Ramos (cell line): ENCODE results near the gene ST3GAL4.

Source experiments
- in situ Hi-C: fragments of 300-500 bp; cut with MboI; formaldehyde crosslinking; loops from one replicate; pipeline ENCODE4 v1.14.3; 2022; ENCODE audit warnings: low sequenced_read_pairs; ENCODE audit not compliant: unreplicated experiment

Gene ST3GAL4

DNA sequence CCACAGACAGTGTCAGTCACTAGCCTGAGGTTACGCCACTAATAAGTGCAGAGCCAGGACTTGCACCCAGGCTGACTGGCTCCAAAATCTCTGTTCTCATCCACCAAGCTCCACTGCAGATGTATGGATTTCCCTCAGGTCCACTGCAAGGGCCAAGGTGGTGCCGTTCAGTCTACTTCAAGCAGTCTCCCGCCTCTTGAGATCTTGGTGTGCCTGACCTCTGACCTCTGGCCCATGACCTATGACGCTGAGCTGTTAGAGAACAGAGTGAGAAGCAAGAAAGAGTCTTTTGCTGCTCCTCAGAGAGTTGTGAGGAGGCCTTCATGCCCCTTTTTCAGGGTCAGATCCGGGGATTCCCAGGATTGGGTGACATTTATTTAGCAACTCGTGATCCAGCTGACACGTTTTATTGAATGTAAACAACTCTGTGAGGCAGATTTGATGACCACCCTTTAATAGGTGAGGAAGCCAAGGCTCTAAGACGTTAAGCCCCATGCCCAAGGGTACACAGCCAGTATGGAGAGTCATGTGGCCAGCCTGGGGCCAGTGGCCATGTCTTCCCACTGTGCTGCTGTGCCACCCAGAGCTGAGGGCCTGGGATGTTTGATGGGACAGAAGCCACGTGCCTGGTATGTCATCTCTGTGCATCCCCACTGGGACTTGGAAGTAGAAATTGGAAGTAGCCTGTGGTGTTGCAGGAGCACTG is 26.4 kb upstream of the ST3GAL4 start:
- in situ Hi-C loops = no loop called here

DNA sequence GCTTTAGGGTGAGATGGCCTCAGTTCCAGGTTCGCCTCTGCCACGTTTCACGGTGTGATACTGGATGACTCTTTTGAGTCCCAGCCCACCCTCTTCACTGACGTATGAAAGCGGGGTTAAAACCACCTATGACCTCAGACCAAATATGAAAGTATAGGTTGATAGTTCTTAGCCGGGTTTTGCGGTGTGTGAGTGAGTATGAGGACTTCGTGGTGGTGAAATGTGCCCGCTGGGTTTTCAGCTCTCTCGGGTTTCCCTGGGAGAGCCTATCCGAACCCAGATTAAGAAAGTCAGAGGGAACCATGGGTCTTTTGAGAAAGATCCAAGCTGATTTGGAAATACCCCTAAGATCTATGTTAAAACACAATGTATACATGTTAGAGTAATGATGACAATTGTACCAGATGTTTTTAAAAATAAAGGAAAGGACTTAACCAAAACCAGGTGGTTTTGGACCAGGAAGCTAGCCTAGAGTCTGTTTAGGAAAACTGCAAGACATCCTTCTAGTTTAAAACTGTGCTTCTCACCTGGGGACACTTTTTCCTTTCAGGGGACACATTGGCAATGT is 25.8 kb upstream of the ST3GAL4 start:
- in situ Hi-C loops = no loop called here

DNA sequence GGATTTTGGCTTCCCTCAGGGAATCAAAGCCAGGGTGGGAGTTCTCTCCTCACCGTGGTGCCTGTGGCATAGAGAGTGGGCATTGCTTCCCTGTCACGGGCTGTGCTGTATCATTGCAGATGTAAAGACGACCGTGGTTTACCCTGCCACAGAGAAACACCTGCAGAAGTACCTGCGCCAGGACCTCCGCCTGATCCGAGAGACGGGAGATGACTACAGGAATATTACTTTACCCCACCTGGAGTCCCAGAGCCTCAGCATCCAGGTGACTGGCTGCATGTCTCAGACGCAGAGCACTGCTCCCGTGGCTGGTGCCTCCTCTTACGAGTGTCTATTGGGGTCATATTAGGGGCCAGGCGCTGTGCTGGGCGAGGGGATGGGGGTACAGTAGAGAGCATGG is 24.2 kb upstream of the ST3GAL4 start:
- in situ Hi-C loops = no loop called here

DNA sequence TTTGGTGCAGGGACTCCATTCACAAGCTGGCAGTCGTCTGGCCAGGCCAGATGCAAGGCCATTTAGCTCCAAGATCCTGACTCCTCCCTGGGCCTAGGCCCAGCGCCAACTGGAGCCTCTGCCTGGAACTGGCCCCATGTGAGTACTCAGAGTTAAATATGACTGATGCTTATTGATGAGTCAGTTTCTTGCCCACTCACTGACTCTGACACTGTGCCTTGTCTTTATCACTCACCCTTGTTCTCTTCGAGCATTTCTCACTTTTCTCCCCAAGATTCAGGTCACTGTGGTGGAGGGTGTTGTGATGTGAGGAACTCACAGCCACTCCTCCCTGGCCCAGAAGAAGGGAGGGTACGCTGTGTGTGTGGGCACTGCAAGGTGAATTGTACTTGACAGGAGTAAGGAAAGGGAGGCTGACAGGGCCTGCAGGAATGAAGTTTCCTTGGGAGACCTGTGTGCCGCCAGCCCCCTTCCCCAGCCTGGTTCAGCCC is 23.2 kb upstream of the ST3GAL4 start:
- in situ Hi-C loops = no loop called here

DNA sequence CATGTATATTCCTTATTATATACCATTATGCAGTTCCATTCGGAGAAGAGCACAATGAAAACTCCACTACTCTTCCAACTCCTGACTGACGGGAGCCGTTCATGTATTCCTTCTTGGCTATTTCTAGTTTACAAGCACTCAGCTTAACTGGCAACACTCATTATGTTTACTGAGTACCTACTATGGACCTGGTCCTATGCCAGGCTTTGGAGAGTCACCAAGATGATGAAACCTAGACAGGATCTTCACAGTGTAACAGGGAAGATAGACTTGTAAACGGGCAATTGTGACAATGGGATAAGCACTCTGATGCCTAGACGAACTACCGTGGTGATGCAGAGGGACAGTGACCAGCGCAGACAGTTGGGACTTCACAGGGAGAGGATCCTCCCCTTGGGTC is 22.3 kb upstream of the ST3GAL4 start:
- in situ Hi-C loops = no loop called here

DNA sequence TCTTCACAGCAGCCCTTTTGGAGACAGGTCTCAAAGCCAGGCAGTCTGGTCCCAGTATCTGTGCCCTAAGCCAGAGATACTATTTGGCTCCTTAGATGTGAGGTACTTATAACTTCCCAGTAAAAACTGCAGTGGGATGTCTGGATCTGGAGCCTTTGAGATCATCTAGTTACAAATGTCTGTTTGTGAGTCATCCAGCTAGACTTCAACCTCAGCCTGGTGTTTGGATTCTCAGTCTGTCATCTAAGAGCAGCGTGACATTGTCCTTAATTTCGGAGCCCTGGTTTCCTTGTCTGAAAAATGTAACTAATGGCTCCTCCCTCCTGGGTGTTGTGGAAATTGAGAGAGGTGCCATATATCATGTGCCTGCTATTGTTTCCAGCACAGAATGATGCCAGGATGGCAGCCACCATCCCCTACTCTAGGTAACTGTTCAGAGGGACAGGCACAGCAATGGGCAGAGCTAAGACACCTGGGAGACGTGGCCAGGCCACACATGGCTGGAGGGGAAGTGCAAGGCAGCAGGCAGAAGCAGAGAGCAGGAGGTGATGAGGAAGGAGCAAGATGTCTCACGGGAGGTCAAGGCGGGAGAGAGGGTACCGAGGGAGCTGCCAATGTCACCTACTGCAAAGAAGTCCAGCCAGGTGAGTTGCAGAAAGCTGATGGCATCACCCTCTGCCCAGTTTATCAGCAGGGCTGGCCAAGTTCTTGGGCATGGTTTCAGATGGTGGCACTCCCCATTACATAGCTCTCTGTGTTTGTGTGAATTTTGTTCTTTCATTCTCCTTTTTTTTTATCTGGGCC is 20.6 kb upstream of the ST3GAL4 start:
- in situ Hi-C loops = no loop called here

DNA sequence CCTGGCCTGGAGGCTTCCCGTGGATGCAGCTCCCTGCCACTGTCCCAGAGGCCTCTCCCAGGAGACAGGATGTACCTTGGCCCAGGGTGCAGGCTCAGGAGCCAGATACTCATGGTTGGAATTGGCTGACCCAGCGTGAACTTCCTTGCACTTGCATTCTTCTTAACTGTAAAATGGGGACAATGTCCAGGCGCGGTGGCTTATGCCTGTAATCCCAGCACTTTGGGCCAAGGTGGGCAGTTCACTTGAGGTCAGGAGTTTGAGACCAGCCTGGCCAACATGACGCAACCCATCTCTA is 20.1 kb upstream of the ST3GAL4 start:
- in situ Hi-C loops = no loop called here

DNA sequence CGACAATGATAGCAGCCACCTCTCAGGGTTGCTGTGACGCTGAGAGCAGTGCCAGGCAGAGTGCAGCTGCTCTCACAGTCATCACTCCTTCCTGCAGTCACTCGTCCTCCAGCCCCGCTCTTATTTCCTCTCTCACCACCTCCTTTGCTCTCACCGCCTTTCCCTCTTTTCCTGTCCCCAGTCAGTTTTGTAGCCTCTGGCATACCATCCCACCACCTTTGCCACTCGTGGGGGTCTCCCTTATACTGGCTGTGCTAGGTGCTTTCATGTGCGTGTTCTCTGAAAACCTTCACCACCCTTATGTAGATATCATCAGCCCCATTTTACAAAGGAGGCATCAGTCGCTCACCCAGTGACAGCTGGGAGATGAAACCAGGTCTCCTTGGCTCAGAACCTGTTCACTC is 19.3 kb upstream of the ST3GAL4 start:
- in situ Hi-C loops = no loop called here

DNA sequence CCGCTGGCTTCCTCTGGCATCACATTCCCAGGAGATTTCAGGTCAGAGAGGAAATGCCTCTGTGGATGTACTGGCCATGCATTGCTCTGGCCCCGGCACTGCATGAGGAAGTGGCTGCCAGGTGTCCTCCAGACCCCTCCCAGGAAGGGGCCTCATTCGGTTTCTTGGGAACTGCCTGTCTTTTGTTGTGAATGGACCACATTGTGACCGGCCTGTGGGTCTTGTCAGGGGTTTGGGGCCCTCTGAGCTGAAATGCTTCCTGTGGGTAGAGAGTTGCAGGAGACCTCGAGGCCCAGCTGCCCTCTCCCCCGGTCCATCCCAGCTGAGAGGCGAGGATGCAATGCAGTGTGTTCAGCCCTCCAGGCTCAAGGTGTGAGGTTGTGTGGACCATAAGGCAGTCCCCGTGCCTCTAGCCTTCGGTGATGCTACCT is 18.8 kb upstream of the ST3GAL4 start:
- in situ Hi-C loops = no loop called here

DNA sequence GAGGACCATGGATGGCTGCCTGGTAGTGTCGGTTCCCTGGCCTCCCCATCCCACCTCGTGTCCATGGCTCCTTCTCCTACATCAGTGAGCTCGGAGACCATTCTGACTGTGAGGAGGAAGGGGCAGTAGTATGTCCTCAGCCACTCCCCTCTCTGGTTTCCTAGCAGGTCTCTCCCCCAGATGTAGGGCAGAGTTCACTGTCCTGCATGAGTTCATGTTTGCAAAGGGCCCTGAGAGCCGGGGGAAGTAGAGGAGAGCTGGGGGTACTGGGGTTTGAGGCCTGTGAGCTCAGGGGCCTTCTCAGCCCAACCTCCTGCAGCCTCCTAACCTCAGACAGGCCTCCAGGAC is 18.4 kb upstream of the ST3GAL4 start:
- in situ Hi-C loops = no loop called here

DNA sequence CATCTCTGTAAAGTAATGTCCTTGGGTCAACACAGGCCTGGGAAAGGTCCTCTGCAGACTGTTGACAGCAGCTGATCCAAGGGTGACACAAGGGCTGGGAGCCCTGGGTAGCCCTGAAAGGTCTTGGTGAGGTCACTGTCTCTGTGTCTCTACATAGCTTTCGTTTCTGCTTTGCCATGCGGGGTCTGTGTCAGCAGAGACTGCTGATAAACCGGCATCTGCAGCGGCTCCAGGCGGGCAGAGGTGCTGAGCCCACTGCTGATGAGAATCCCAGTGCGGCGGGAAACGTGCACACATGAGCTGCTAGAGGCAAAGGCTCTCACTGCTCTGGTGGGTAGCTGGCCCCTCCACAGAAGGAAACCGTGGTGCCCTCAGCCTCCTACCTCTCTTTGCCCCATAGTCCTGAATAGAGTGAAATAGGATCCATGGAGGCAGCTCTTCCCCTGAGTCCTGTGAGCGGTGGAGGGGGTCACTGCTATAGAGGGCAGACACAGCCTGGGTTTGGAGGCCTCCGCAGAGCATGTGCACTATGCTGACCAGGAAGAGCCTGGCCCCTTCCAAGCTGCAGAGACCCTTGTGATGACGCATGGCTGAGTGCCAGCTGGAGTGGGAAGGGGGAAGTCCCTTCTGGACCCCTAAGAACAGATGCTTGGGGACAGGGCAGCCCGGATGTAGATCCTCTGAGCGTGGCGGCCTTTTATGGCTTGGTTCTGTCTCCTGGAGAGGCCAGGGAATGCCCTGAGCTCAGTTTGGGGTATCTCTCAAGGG is 17.8 kb upstream of the ST3GAL4 start:
- in situ Hi-C loops = no loop called here

DNA sequence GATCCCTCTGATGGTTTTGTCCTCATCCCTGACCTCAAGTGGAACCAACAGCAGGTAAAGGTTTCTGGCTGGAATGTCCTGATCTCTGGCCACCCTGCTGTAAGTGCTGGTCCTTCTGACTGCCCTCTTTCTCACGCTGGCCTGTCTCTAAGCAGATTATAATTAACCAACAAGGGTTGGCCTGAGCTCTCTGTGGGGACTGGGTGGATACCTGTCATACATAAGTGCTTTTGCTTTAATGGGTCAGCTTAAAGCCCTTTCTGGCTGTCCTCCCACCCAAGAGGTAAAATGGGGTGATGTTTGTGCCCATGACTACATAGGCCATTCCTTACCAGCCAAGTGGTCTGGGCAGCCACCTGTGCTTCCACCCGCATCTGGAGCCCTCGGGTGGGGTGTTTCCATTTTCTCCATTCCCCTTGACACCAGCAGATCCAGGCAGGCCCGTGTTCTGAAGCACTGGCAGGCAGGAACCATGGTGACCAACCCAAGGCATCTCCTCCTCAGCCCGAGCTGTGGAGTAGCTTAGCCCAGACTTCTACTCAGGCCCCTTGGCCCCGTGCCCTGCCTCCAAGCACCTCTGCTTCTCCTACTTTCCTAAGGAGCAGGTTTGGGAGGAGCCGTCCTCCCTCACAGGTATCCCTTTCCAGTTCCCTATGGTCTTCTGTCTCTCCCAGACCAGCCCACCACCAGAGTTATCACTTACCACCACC is 17.0 kb upstream of the ST3GAL4 start:
- in situ Hi-C loops = no loop called here

DNA sequence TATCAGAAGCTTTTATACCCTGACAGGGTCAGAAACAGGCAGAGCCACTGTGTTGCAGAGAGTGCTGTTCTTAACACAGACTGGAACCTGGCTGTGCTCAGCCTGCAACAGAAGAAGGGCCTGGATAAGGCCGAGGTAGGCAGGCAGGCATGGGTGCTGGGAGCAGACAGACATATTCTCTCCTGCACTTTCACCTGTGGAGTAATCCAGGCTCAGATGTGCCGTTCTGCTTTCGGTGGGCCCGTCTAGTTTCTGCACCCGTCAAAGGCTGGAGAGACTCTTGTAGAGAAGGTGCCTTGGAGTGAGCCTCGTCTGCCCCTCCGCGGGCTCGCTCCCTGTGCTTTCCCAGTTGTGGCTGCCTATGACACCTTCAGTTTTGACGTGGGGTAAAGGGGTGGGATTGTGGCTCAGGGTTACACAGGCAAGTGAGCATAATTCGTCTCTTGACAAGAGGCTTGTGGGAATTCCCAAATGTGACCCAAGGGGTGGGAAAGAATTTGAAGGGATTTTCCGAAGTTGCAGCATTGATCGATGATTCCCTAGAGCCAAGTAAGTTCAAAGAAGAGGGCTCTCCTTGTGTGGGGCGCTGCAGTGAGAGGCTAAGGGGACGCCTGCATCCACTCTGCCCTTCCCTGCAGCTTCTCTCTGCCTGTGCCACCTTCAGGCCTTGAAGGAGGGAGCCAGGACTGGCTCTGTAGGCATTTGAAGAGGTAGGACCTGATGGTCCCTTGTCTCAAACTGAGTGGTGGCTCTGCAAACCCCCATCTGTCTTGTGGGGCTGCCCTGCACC is 16.2 kb upstream of the ST3GAL4 start:
- in situ Hi-C loops = no loop called here

DNA sequence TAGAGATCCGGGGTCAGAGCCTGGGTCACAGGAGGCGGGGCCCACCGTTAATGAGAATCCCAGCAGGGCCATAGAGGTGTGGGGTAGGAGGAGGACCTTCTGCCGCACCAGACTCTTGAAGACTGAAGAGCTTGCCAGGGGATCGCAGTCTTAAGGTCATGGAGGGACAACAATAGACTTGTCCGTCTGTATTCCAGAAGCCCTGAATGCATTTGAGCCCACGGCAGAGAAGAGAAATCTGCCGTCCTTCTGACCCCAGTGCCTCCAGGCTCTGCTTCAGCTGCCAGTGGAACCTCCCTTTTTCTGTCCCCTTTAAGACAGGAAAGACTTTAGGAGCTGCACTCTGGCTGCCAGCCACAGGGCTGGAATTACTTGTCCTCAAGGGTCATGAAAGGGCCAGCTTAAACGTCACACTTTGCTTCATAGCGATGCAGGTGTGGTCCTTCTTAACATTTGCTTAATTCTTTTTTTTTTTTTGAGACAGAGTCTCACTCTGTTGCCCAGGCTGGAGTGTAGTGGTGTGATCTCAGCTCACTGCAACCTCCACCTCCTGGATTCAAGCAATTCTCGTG is 15.5 kb upstream of the ST3GAL4 start:
- in situ Hi-C loops = no loop called here

DNA sequence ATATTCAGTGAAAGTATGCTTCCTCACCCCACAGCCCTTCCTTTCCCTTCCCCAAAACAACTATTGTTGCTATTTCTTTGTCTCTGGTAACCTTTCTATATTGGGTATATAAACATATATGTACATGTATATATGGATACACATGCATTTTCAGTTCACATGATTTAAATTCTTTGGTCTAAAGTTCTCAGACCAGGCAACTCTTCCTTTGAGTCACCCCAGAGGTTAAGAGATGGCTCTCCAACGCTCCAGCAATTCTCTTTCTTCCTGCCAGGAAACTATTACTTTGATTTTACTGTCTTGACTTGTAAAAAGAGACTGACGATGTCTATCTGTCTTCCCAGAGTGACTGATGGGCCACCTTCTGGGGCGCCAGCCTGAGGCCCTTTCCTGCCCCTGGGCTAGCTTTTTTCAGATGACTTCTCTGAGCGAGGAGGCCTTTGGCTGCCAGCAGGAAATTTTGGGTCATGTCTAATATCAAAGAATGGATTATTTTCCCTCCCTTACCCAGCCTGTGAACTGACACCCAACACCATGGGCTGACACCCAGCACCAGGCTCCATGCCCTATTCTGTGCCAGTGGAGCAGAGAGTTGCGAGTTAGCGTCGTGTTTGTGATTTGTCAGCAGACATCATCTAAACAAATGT is 14.4 kb upstream of the ST3GAL4 start:
- in situ Hi-C loops = no loop called here

DNA sequence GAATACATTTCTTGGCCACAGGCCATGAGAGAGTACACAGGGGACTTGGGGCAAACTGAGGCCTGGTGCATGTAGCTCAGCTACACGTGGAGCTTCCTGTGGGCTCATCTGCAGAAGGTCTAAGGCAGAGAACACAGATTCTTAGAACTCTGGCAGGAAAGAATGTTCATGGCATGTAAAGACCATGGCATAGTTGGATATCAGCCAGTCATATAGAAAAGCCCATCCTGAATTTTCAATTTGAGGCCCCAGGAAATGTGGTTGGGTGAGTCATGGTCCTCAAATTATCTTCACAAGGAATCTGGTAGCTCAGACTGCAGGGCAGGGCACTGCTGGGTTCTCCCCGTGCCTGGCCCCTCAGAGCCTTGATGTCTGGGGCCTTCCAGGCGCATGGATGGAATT is 13.7 kb upstream of the ST3GAL4 start:
- in situ Hi-C loops = no loop called here

DNA sequence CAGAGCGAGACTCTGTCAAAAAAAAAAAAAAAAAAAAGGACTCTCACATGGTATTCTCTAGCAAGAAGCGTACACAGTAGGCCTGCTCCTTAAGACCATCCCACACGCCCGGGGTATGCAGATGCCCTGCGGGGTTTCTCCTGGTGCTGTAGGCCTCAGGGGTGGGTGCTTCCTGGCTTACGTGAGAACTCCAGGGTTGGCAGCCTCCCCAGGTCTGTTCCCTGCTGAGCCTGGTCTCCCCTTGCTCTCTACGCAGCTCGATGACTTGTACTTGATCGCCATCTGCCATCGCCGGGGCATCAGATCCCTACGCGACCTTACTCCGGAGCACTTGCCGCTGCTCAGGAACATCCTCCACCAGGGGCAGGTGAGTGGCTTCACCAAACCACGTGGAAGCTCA is 12.4 kb upstream of the ST3GAL4 start:
- in situ Hi-C loops = no loop called here

DNA sequence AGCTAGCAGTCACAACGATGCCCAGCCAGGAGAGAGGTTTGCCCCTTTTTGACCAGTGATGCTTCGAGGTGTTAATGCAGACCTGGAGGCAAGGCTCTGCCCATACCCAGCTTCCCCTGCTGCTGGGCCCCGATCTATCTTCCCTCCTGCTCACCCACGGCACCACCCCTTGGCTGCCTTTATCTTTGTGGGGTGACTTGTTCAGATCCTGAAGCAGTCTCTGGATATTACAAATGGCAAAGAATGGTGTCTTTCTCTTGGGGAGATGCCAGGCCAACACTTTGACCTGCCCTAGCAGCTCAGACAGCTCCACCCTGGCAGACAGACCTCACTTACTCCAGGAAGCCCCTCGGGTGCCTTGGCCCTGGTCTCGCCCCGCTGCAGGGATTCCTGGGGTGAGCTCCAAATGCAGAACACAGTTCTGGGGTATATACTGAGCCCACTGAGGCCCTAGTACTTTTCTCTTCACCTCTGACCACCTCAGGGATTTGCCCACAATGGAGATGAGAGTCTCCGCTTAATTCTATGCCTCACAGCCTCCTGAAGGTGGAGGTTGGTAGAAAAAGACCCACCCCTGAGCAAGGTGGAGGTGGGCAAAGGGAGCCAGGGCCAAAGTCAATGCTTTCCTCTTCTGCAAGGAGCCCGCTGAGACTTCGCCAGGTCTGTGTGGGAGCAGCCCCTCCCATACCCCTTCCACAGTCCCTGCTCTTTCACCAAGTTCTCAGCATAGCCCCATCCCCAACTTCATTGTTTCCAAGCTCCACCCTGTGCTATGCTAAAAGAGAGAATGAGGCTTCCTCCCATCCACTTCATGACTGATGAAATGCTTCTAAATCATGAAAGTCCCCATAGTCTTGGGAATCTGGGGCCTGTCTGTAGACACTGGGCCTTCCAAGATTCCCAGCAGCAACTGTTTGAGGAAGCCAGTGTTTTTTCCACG is 11.1 kb upstream of the ST3GAL4 start:
- in situ Hi-C loops = no loop called here
